D721Med (cell line): ENCODE data around the gene MSL2.
"Not testable (repeated sequence)": the region's sequence is repeated elsewhere in the genome, so short reads cannot be mapped to it uniquely, and the experiment has no call there.

Source experiments
- DNase-seq: peaks from one replicate; pipeline ENCODE4 v3.0.0; 2011; ENCODE audit warnings: low spot score; ENCODE audit not compliant: insufficient read length
- FAIRE-seq: peaks from 2 replicates; lab custom pipeline; 2011; peaks lifted over from hg19 to GRCh38; lab: Jason Lieb, UNC
- TF ChIP-seq, protein P1 (sequence below): IDR thresholded peaks from 2 replicates; pipeline ENCODE4 v1.5.1; 2012; ENCODE audit warnings: mild to moderate bottlenecking, control low read depth; ENCODE audit not compliant: insufficient read depth; ENCODE audit errors: missing control alignments

MSL2 gene

DNA sequence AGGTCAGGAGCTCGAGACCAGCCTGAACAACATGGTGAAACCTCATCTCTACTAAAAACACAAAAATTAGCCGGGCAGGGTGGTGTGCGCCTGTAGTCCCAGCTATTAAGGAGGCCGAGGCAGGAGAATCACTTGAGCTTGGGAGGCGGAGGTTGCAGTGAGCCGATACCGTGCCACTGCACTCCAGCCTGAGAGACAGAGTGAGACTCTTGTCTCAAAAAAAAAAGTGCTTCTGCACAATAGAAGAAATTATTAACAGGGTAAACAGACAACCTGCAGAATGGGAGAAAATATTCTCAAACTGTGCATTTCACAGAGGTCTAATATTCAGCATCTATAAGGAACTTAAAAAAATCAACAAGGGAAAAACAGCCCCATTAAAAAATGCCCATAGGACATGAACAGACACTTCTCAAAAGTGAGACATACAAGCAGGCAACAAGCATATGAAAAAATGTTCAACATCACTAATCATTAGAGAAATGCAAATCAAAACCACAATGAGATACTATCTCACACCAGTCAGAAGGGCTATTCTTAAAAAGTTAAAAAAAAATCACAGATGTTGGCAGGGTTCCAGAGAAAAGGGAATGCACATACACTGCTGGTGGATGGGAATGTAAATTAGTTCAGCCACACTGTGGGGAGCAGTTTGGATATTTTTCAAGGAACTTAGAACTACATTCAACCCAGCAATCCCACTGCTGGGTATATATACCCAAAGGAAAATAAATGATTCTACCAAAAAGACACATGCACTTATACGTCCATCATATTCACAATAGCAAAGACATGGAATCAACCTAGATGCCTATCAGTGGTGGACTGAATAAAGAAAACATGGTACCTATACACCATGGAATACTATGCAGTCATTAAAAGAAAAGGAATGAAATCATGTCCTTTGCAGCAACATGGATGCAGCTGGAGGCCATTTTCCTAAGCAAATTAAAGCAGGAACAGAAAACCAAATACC is 75.5 kb downstream of the MSL2 start:
- FAIRE-seq (no peak), DNase-seq (no peak)
- TF ChIP-seq, protein P1, sequence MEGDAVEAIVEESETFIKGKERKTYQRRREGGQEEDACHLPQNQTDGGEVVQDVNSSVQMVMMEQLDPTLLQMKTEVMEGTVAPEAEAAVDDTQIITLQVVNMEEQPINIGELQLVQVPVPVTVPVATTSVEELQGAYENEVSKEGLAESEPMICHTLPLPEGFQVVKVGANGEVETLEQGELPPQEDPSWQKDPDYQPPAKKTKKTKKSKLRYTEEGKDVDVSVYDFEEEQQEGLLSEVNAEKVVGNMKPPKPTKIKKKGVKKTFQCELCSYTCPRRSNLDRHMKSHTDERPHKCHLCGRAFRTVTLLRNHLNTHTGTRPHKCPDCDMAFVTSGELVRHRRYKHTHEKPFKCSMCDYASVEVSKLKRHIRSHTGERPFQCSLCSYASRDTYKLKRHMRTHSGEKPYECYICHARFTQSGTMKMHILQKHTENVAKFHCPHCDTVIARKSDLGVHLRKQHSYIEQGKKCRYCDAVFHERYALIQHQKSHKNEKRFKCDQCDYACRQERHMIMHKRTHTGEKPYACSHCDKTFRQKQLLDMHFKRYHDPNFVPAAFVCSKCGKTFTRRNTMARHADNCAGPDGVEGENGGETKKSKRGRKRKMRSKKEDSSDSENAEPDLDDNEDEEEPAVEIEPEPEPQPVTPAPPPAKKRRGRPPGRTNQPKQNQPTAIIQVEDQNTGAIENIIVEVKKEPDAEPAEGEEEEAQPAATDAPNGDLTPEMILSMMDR, result no peak

DNA sequence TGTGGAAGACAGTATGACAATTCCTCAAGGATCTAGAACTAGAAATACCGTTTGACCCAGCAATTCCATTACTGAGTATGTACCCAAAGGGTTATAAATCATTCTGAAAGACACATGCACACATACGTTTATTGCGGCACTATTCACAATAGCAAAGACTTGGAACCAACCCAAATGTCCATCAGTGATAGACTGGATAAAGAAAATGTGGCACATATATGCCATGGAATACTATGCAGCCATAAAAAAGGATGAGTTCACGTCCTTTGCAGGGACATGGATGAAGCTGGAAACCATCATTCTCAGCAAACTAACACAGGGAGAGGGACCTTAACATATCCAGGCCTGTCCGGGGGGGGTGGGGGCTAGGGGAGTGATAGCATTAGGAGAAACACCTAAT is 76.4 kb downstream of the MSL2 start:
- DNase-seq, FAIRE-seq: not testable (repeated sequence)

DNA sequence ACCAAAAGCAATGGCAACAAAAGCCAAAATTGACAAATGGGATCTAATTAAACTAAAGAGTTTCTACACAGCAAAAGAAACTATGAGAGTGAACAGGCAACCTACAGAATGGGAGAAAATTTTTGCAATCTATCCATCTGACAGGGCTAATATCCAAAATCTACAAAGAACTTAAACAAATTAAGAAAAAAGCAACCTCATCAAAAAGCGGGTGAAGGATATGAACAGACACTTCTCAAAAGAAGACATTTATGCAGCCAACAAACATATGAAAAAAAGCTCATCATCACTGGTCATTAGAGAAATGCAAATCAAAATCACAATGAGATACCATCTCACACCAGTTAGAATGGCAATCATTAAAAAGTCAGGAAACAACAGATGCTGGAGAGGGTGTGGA is 76.8 kb downstream of the MSL2 start:
- not testable (repeated sequence) for FAIRE-seq, DNase-seq

DNA sequence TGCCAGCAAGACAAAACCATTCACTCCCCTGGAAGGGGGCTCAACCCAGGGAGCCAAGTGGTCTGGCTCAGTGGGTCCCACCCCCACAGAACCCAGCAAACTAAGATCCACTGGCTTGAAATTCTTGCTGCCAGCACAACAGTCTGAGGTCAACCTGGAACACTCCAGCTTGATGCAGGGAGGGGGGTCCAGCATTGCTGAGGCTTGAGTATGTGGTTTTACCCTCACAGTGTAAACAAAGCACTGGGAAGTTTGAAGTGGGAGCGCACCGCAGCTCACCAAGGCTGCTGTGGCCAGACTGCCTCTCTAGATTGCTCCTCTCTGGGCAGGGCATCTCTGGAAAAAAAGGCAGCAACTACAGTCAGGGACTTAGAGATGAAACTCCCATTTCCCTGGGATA is 81.7 kb downstream of the MSL2 start:
- DNase-seq, result no peak
- no peak for FAIRE-seq
- TF ChIP-seq, protein P1, result no peak

DNA sequence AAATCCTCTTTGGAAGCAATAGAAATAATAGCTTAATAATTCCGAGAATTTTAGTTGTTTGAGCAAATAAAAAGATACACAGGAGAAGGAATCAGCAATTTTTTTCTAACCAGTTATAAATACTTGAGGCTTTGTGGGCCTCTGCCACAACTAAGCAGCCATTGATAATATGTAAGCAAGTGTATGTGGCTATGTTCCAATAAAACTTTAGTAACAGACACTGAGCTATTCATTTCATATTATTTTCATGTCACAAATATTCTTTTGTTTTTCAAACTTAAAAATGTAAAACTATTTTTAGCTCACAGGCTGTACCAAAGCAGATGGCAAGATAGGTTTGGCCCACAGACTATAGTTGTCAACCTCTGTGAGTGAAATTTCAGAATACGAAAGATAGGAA is 85.7 kb downstream of the MSL2 start:
- FAIRE-seq, result no peak
- TF ChIP-seq, protein P1, result no peak

DNA sequence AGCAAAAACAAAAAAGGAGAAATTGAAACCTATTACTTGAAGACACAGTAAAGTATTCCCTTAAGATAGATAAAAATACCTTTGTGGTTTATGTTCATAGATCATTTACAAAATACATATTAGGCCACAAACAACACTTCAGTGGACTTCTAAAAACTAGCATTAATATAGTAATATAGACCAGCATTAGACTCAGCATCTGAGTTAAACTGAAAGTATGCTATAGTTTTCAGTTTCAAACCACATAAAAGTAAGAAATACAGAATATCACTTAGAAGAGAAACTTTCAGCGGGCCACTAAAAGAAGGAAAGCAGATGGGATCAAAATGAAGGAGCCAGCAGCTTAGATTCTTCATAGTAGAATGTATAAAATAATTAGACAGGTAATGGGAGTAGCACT is 86.6 kb downstream of the MSL2 start:
- FAIRE-seq (no peak), DNase-seq (no peak)
- TF ChIP-seq, protein P1, result no peak

More for the DNA sequence above, 85.7 kb downstream of the MSL2 start:
- DNase-seq, result no peak

DNA sequence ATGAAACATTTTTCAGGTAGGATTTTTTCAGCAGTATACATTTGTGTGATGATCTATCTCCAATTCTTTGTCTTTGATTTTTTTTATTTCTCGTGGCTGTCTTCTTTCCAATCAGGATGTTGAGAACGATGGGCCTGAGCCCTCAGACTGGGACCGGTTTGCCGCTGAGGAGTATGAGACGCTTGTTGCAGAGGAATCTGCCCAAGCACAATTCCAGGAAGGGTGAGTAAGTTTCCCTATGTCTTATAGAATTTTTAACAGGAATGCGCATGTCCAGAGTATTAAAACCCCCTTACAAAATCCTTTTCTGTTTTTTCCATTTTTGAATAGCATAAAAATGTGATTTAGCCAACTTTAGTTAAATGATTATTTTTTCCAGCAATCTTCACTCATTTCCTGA is 90.0 kb downstream of the MSL2 start:
- FAIRE-seq, result no peak
- TF ChIP-seq, protein P1, result no peak
- no peak for DNase-seq

DNA sequence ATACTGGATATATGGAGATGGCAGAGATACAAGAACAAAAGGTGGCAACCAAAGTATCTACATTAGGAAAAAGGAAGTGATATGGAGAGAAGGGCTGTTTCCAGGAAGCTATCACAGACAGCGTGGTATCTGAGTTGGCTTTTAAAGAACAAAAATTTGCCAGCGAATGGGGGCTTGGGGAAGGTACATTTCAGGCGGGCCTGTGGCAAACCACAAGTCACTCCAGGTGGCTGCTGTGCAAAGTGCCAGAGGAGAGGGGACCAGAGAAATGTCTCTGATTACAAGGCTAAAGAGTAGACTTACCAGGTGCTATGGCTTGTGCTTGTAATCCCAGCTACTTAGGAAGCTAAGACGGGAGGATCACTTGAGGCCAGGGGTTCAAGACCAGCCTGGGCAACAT is 91.1 kb downstream of the MSL2 start:
- FAIRE-seq (no peak), DNase-seq (no peak)
- TF ChIP-seq, protein P1, result no peak
